B cell (primary cell): ENCODE measurements around the gene KCND1. TPM values are rescaled to one million over a fixed set of nuclear protein-coding genes. Genes with fewer than 3 reads are reported as not detected.

Experiments used
- ATAC-seq: fragments of 200-7000 bp; cut with Tn5 transposase; one replicate; pipeline ENCODE4 v1.10.0; 2021; ENCODE audit warnings: low read depth, mild to moderate bottlenecking, moderate number of reproducible peaks, moderate library complexity
- CTCF ChIA-PET: fragments of 350-600 bp; sonication (Branson Sonifier 250); formaldehyde crosslinking; loops from one replicate; lab custom pipeline; 2021; ENCODE audit warnings: antibody characterized with exemption, inconsistent platforms; lab: Charles Lee
- POLR2A ChIA-PET: fragments of 350-600 bp; sonication (Branson Sonifier 250); formaldehyde crosslinking; loops from one replicate; lab custom pipeline; 2021; ENCODE audit warnings: antibody characterized with exemption; lab: Charles Lee
- DNase-seq: peaks from one replicate; pipeline ENCODE4 v3.0.0; 2013
- H2AFZ ChIP-seq: 2 replicates; pipeline ENCODE4 v1.6.1; 2012; ENCODE audit warnings: mild to moderate bottlenecking, low read depth, low read length; ENCODE audit not compliant: insufficient read depth, poor library complexity, severe bottlenecking
- H3K27ac ChIP-seq, 2 donors: 1 replicate in 1 of 2; 2 replicates in 1 of 2; pipeline ENCODE4 v1.5.1; 2012 to 2013; ENCODE audit warnings: low read length in 2 of 2, mild to moderate bottlenecking in 2 of 2, moderate library complexity in 1 of 2
- H3K27me3 ChIP-seq, 4 experiments: fragments of 200-600 bp in 1 of 4; sonication (generic) in 1 of 4; replicated peaks in 1 of 4; 1 replicate in 2 of 4; 2 replicates in 2 of 4; pipeline versions ENCODE4 v1.6.1 to v1.7.0; 2013 to 2016; ENCODE audit warnings: low read length in 3 of 4, mild to moderate bottlenecking in 2 of 4, mixed read lengths in 1 of 4, moderate library complexity in 1 of 4; ENCODE audit not compliant: insufficient read depth in 4 of 4, control insufficient read depth in 3 of 4; ENCODE audit errors: control extremely low read depth in 1 of 4
- H3K36me3 ChIP-seq, 2 experiments: replicated peaks in 1 of 2; 1 replicate in 1 of 2; 2 replicates in 1 of 2; pipeline versions ENCODE4 v1.6.1 to v1.7.1; 2013; ENCODE audit warnings: low read length in 1 of 2; ENCODE audit not compliant: insufficient read depth in 2 of 2, control insufficient read depth in 1 of 2; ENCODE audit errors: control extremely low read depth in 1 of 2, extremely low read depth in 1 of 2
- H3K4me1 ChIP-seq, 2 donors: fragments of 200-600 bp in 1 of 2; sonication (generic) in 1 of 2; 1 replicate in 1 of 2; 2 replicates in 1 of 2; pipeline versions ENCODE4 v1.5.1 to v1.6.1; 2013 to 2017; ENCODE audit warnings: low read length in 2 of 2; ENCODE audit not compliant: control insufficient read depth in 2 of 2, insufficient read depth in 2 of 2
- H3K4me2 ChIP-seq: replicated peaks from 2 replicates; pipeline ENCODE3; 2012; ENCODE audit warnings: mild to moderate bottlenecking, low read depth, low read length; ENCODE audit not compliant: poor library complexity, severe bottlenecking
- H3K4me3 ChIP-seq, 5 experiments: fragments of 200-600 bp in 1 of 5; sonication (generic) in 1 of 5; 1 replicate in 3 of 5; 2 replicates in 2 of 5; pipeline versions ENCODE4 v1.5.1 to v1.7.0; 2011 to 2016; ENCODE audit warnings: low read length in 4 of 5, mild to moderate bottlenecking in 4 of 5, low read depth in 2 of 5, control low read depth in 1 of 5, moderate library complexity in 1 of 5; ENCODE audit not compliant: insufficient read depth in 1 of 5; ENCODE audit errors: control extremely low read depth in 1 of 5, extremely low read depth in 1 of 5
- H3K79me2 ChIP-seq: fragments of 200-600 bp; sonication (generic); one replicate; pipeline ENCODE4 v1.6.0; 2016; ENCODE audit warnings: low read length; ENCODE audit not compliant: control insufficient read depth, insufficient read depth
- H3K9ac ChIP-seq: fragments of 200-600 bp; sonication (generic); 2 replicates; pipeline ENCODE4 v1.6.1; 2017; ENCODE audit warnings: mild to moderate bottlenecking, low read length, moderate library complexity
- H3K9me3 ChIP-seq, 3 donors: one replicate each; pipeline versions ENCODE4 v1.6.1 to v1.7.1; 2013; ENCODE audit warnings: low read length in 2 of 3; ENCODE audit not compliant: control insufficient read depth in 2 of 3, insufficient read depth in 1 of 3; ENCODE audit errors: control extremely low read depth in 1 of 3
- H4K20me1 ChIP-seq: 2 replicates; pipeline ENCODE4 v1.6.0; 2012; ENCODE audit warnings: mild to moderate bottlenecking, low read length; ENCODE audit not compliant: insufficient read depth, control insufficient read depth, poor library complexity, severe bottlenecking
- H3K27ac Mint-ChIP-seq: one replicate; pipeline ENCODE4 v1.8.0; 2021; ENCODE audit warnings: mixed read lengths
- H3K27me3 Mint-ChIP-seq: one replicate; pipeline ENCODE4 v1.8.0; 2021; ENCODE audit warnings: mixed read lengths
- H3K4me1 Mint-ChIP-seq: one replicate; pipeline ENCODE4 v1.8.0; 2021; ENCODE audit warnings: mixed read lengths
- H3K4me3 Mint-ChIP-seq: one replicate; pipeline ENCODE4 v1.8.0; 2021; ENCODE audit warnings: mixed read lengths
- H3K9me3 Mint-ChIP-seq: one replicate; pipeline ENCODE4 v1.8.0; 2022; ENCODE audit warnings: mixed read lengths; ENCODE audit not compliant: insufficient read depth
- EZH2 ChIP-seq: IDR thresholded peaks from 2 replicates; pipeline ENCODE4 v1.6.1; 2012; ENCODE audit warnings: borderline replicate concordance, low read depth, mild to moderate bottlenecking, moderate library complexity, low read length; ENCODE audit not compliant: insufficient read depth, poor library complexity, severe bottlenecking
- WGBS: methylation state at CpG from one replicate; pipeline ENCODE4 v1.1.5; 2013; ENCODE audit warnings: missing lambda C conversion rate; ENCODE audit not compliant: insufficient coverage; 5-methylcytosine and 5-hydroxymethylcytosine counted together
- intact Hi-C: fragments of 100-400 bp; cut with micrococcal nuclease; formaldehyde crosslinking; loops from one replicate; pipeline ENCODE4 v1.10.0; 2022
- polyA plus RNA-seq: library from polyadenylated mRNA; depleted of rRNA; stranded (reverse); fragments of >200 nt; gene quantifications from 2 replicates; pipeline ENCODE4 v1.2.3, GENCODE V29; 2012
- total RNA-seq, 2 donors: library from RNA; stranded (reverse); fragments of 120-200 nt in 1 of 2; gene quantifications; 1 replicate in 1 of 2; 2 replicates in 1 of 2; pipeline versions ENCODE4 v1.2.3 to v1.2.4, GENCODE V29; 2013 to 2022
- TF ChIP-seq, protein P1 (sequence below): fragments of 200-600 bp; IDR thresholded peaks from one replicate; pipeline ENCODE4 v1.8.0; 2022; ENCODE audit warnings: antibody characterized with exemption, mild to moderate bottlenecking

Gene KCND1
- total and polyA plus RNA-seq, 2 donors (not counting 1 experiment from before 2014, with no cell fraction given), result 2.2 to 2.3 TPM

- Mint-ChIP-seq H3K4me1 (no peaks in the 10 kb centered on the region), H3K4me3 (no peak overlapping the region), H3K27ac (no peak overlapping the region), H3K9me3 (no peaks in the 10 kb centered on the region), H3K27me3 (no peaks in the 10 kb centered on the region)
- Histone ChIP-seq H3K27ac (no peak overlapping the region), H3K4me2 (no peak overlapping the region), H3K27me3 (no peaks in the 10 kb centered on the region), H3K4me1 (no peaks in the 10 kb centered on the region), H3K9ac (no peak overlapping the region), H3K4me3 (no peak overlapping the region), H2AFZ (no peak overlapping the region), H4K20me1 (no peaks in the 10 kb centered on the region), H3K9me3 (no peaks in the 10 kb centered on the region), H3K36me3 (peaks cover 0 to 40% of the 10 kb centered on the region in 2 experiments), H3K79me2 (peaks cover 2% of the 10 kb centered on the region)
- WGBS, result no CpG with 5 or more reads among the region's 4 CpGs
- ChIA-PET POLR2A (no interaction called here), CTCF (no interaction called here)
- ATAC-seq, result no peak
- TF ChIP-seq, protein P1, sequence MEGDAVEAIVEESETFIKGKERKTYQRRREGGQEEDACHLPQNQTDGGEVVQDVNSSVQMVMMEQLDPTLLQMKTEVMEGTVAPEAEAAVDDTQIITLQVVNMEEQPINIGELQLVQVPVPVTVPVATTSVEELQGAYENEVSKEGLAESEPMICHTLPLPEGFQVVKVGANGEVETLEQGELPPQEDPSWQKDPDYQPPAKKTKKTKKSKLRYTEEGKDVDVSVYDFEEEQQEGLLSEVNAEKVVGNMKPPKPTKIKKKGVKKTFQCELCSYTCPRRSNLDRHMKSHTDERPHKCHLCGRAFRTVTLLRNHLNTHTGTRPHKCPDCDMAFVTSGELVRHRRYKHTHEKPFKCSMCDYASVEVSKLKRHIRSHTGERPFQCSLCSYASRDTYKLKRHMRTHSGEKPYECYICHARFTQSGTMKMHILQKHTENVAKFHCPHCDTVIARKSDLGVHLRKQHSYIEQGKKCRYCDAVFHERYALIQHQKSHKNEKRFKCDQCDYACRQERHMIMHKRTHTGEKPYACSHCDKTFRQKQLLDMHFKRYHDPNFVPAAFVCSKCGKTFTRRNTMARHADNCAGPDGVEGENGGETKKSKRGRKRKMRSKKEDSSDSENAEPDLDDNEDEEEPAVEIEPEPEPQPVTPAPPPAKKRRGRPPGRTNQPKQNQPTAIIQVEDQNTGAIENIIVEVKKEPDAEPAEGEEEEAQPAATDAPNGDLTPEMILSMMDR, result no peak
- TF ChIP-seq EZH2, result no peak
- DNase-seq, result no peak
- intact Hi-C loops, result no loop called here
Measured at GRCh38 chrX:48989483-48989882, 17.8 kb upstream of the KCND1 start.

- no peaks in the 10 kb centered on the region for H3K27me3 ChIP-seq
- DNase-seq (no peak), ATAC-seq (no peak)
- no peak overlapping the region for H3K27ac ChIP-seq
- no peaks in the 10 kb centered on the region for H3K4me1 ChIP-seq
- ChIA-PET CTCF (interaction anchor here (0.7 kb wide), 1 partner anchor 45 kb away, joined by 5 read pairs; no protein-coding TSS in a partner anchor), POLR2A (no interaction called here)
- intact Hi-C loops, result no loop called here
- no peak overlapping the region for H2AFZ ChIP-seq
- no peak overlapping the region for H3K9ac ChIP-seq
- H3K9me3 ChIP-seq, result no peaks in the 10 kb centered on the region
- no peaks in the 10 kb centered on the region for H3K9me3 Mint-ChIP-seq
- no peaks in the 10 kb centered on the region for H3K79me2 ChIP-seq
- H3K27ac Mint-ChIP-seq, result no peak overlapping the region
- no peak overlapping the region for H3K4me3 Mint-ChIP-seq
- H3K4me1 Mint-ChIP-seq, result no peaks in the 10 kb centered on the region
- no peak for TF ChIP-seq EZH2
- TF ChIP-seq, protein P1, result no peak
- H3K36me3 ChIP-seq, result peaks cover 0 to 36% of the 10 kb centered on the region in 2 experiments
- H3K4me3 ChIP-seq, result no peak overlapping the region
- no peaks in the 10 kb centered on the region for H3K27me3 Mint-ChIP-seq
- H3K4me2 ChIP-seq, result no peak overlapping the region
- no CpG with 5 or more reads among the region's 3 CpGs for WGBS
- no peaks in the 10 kb centered on the region for H4K20me1 ChIP-seq
Measured at GRCh38 chrX:48983896-48984295, 12.3 kb upstream of the KCND1 start.
